Fibroblast of skin of abdomen (primary cell): ENCODE results near the gene IFIT2. TPM values are rescaled to one million over a fixed set of nuclear protein-coding genes. Genes with fewer than 3 reads are reported as not detected.
"Not testable (repeated sequence)": the region's sequence is repeated elsewhere in the genome, so short reads cannot be mapped to it uniquely, and the experiment has no call there.

Experiments
- DNase-seq: peaks from one replicate; pipeline ENCODE4 v3.0.0-alpha.2; 2013
- polyA plus RNA-seq, 2 experiments: library from polyadenylated mRNA; unstranded; fragments of 120-200 nt; gene quantifications; one replicate each; pipeline ENCODE4 v1.2.1, GENCODE V29; 2013; ENCODE audit not compliant: insufficient read length in 2 of 2

IFIT2 gene
- polyA plus RNA-seq (2013, experiment 1 of 2; ENCODE audit: insufficient read length): 2.5 TPM
- polyA plus RNA-seq (2013, experiment 2 of 2; ENCODE audit: insufficient read length): 2.4 TPM

GRCh38 chr10:89301721-89302445, at the start of gene IFIT2:
Gene IFIT2 (plus strand): TSS chr10:89302046. CDS start chr10:89302124, 78 bp downstream.
- DNase-seq: peak; percentile 69

GRCh38 chr10:89252225-89252585, 49.6 kb upstream of the IFIT2 start:
- DNase-seq: no peak

DNA sequence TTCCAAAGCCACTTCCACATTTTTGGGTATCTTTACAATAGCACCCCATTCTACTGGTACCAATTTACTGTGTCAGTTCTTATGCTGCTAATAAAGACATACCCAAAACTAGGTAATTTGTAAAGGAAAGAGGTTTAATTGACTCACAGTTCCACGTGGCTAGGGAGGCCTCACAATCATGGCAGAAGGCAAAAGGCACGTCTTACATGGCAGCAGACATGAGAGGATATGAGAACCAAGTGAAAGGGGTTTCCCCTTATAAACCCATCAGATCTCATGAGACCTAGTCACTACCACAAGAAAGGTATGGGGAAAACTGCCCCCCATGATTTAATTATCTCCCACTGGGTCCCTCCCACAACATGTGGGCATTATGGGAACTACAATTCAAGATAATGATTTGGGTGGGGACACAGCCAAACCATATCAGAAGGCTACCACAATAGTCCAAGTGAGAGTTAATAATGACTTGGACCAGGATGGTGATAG, 46.7 kb upstream of the IFIT2 start:
- not testable (repeated sequence) for DNase-seq

- DNase-seq: no peak
These were observed 46.1 kb upstream of the IFIT2 start for GRCh38 chr10:89255793-89256192.

GRCh38 chr10:89256340-89256739, 45.5 kb upstream of the IFIT2 start:
- no peak for DNase-seq

GRCh38 chr10:89256962-89257361, 44.9 kb upstream of the IFIT2 start:
- DNase-seq: no peak

- DNase-seq: no peak
These were observed 44.3 kb upstream of the IFIT2 start for GRCh38 chr10:89257581-89257980.

GRCh38 chr10:89258881-89259280, 43.0 kb upstream of the IFIT2 start:
- no peak for DNase-seq

DNA sequence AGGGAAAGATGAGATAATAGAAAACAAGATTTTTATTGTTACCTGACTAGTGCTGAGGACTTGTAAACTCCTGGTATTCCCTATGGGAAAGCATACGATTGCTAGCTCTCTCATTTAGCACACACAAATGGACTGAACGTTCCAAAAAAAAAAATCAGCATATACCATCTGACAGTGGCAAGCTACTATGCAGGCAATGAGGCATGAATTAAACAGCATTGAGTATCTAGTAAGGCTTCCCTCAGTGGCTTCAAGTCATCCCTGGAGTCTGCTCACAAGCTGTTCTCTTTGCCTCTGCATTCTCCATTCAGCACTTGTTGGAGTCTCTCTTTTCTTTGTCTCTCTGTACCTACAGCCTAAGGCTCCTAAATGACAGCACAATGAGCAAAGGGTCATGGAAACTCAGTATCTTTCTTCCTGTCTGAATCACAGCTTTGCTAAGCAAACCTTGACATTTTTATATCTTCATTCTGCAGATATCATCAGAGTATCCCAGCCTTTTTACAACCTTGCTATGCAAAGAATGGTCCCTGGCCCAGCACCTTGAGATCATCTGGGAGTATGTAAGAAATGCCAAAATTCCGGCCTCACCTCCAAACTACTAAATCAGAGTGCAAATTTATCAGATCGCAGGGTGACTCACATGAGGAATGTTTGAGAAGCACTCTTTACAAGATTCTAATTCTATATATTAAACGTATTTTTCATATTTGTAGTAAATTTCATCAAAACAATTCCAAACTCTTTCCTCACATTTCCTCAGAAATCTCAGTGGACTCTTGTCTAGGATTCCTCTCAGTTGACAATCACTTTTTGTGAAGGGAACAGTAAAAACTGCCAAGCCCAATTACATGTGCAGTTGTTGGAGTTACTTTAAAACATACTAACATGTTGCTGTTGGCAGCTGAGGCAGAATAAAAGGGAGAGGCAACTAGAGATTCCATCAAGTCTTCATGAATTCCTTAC, 39.5 kb upstream of the IFIT2 start:
- peak; percentile 91 for DNase-seq

- no peak for DNase-seq
These were observed 38.8 kb upstream of the IFIT2 start for GRCh38 chr10:89263091-89263490.

DNA sequence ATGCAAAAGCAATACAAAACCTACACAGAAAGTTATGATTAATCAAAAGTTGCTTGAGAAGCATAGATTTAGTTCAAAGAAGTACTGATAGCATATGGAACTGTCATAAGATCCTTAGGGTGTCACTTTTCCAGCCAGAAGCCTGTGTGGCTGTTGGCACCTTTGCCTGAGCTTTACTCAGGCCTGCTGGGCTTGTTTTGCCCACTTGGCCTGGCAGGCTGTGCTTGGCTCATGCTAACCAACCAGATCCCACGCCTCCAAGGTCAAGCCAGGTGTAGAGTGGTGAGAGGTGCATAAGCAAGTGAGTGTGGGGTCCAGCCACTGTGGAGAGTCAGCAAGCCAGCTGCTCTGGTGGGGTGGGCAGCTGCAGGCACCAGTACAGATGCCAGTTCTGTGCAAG, 38.3 kb upstream of the IFIT2 start:
- no peak for DNase-seq

GRCh38 chr10:89266721-89267453, 35.0 kb upstream of the IFIT2 start:
- no peak for DNase-seq

GRCh38 chr10:89269433-89270152, 32.3 kb upstream of the IFIT2 start:
- DNase-seq: no peak

- DNase-seq: no peak
These were observed 31.7 kb upstream of the IFIT2 start for GRCh38 chr10:89270153-89270483.

GRCh38 chr10:89271532-89271931, 30.3 kb upstream of the IFIT2 start:
- DNase-seq: no peak

DNA sequence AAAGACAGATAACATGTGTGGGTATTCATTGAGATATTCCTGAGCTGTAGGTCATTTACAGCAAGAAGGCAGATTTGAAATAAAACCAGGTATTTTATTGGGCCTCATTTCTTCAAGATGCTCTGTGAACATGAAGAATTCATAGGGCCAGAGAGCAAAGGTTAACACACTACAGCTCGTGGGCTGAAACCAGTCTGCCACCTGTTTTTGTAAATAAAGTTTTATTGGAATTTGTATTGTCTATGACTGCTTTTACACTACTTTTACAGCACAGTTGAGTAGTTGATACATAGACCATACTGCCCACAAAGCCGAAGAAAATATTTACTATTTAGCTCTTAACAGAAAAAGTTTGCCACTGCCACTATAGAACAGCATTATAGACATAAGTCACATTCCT, 28.2 kb upstream of the IFIT2 start:
- DNase-seq: no peak

GRCh38 chr10:89274928-89275327, 26.9 kb upstream of the IFIT2 start:
- peak; percentile 75 for DNase-seq

GRCh38 chr10:89275383-89275782, 26.5 kb upstream of the IFIT2 start:
- DNase-seq: no peak

GRCh38 chr10:89278034-89278535, 23.8 kb upstream of the IFIT2 start:
- peak; percentile 98 for DNase-seq

GRCh38 chr10:89278900-89279392, 22.9 kb upstream of the IFIT2 start:
- DNase-seq: no peak

GRCh38 chr10:89279421-89279869, 22.4 kb upstream of the IFIT2 start:
- DNase-seq: peak; percentile 67

DNA sequence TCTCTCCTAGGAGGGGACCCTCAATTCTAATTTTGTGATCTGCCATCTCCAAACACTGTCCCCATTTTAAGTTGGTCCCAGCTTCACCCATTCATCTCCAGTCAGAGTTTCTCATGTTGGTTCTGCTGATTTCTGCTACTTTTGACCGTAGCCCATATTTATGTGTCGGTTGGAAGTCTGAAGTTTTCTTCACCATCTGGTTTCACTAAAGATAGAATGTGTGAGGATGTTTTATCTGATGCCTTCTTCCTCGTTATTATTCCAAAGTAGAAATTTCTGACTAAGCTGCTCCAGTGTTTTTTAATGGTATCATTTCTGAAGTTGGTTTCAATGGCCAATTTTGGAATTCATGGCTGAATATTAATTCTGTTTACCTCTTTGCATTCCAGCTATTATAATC, 21.3 kb upstream of the IFIT2 start:
- DNase-seq: peak; percentile 61
